Trophoblast cell (in vitro differentiated cells and primary cell): ENCODE data around the gene SLC7A14.

Experiments used
- DNase-seq, 2 donors: peaks; one replicate each; pipeline ENCODE4 v3.0.0-alpha.2; 2016
- H2AFZ ChIP-seq: 2 replicates; pipeline ENCODE4 v1.6.1; 2013; ENCODE audit warnings: low read length, moderate library complexity, mild to moderate bottlenecking; ENCODE audit not compliant: insufficient read depth, poor library complexity
- H2AK5ac ChIP-seq: 2 replicates; pipeline ENCODE4 v1.6.1; 2013; ENCODE audit warnings: mild to moderate bottlenecking, low read length
- H2BK120ac ChIP-seq: 2 replicates; pipeline ENCODE4 v1.6.1; 2013; ENCODE audit warnings: low read length, mild to moderate bottlenecking, moderate library complexity; ENCODE audit not compliant: insufficient read depth, poor library complexity
- H2BK12ac ChIP-seq: 2 replicates; pipeline ENCODE4 v1.6.1; 2013; ENCODE audit warnings: mild to moderate bottlenecking, low read length, moderate library complexity
- H2BK5ac ChIP-seq: 2 replicates; pipeline ENCODE4 v1.6.1; 2013; ENCODE audit warnings: low read length, low read depth, moderate library complexity, mild to moderate bottlenecking; ENCODE audit not compliant: poor library complexity
- H3K14ac ChIP-seq: 2 replicates; pipeline ENCODE4 v1.6.1; 2013; ENCODE audit warnings: mild to moderate bottlenecking, low read length
- H3K18ac ChIP-seq: 2 replicates; pipeline ENCODE4 v1.6.1; 2013; ENCODE audit warnings: mild to moderate bottlenecking, low read length
- H3K23ac ChIP-seq: 2 replicates; pipeline ENCODE4 v1.6.1; 2013; ENCODE audit warnings: low read length
- H3K27ac ChIP-seq: 2 replicates; pipeline ENCODE4 v1.5.1; 2013; ENCODE audit warnings: low read depth, mild to moderate bottlenecking, inconsistent platforms, low read length, moderate library complexity
- H3K27me3 ChIP-seq: 2 replicates; pipeline ENCODE4 v1.6.1; 2013; ENCODE audit warnings: inconsistent platforms, mild to moderate bottlenecking, low read length, moderate library complexity; ENCODE audit not compliant: insufficient read depth
- H3K36me3 ChIP-seq, 2 experiments: 1 replicate in 1 of 2; 2 replicates in 1 of 2; pipeline ENCODE4 v1.6.1; 2013; ENCODE audit warnings: low read length in 2 of 2, mild to moderate bottlenecking in 2 of 2, moderate library complexity in 1 of 2; ENCODE audit not compliant: insufficient read depth in 2 of 2, control insufficient read depth in 1 of 2
- H3K4ac ChIP-seq: 2 replicates; pipeline ENCODE4 v1.6.1; 2013; ENCODE audit warnings: low read depth, mild to moderate bottlenecking, low read length, moderate library complexity
- H3K4me1 ChIP-seq, 2 experiments: 1 replicate in 1 of 2; 2 replicates in 1 of 2; pipeline ENCODE4 v1.6.1; 2013; ENCODE audit warnings: low read length in 2 of 2, mild to moderate bottlenecking in 2 of 2, moderate library complexity in 1 of 2; ENCODE audit not compliant: insufficient read depth in 2 of 2, control insufficient read depth in 1 of 2
- H3K4me2 ChIP-seq: 2 replicates; pipeline ENCODE4 v1.6.1; 2013; ENCODE audit warnings: inconsistent platforms, mild to moderate bottlenecking, low read length, moderate library complexity
- H3K4me3 ChIP-seq: 2 replicates; pipeline ENCODE4 v1.5.1; 2013; ENCODE audit warnings: mild to moderate bottlenecking, low read depth, low read length, inconsistent platforms
- H3K79me1 ChIP-seq: one replicate; pipeline ENCODE4 v1.6.1; 2013; ENCODE audit warnings: low read length
- H3K79me2 ChIP-seq: 2 replicates; pipeline ENCODE4 v1.6.1; 2013; ENCODE audit warnings: low read length, mild to moderate bottlenecking; ENCODE audit not compliant: control insufficient read depth, insufficient read depth, poor library complexity
- H3K9ac ChIP-seq: 2 replicates; pipeline ENCODE4 v1.6.1; 2013; ENCODE audit warnings: mild to moderate bottlenecking, low read length
- H3K9me3 ChIP-seq: 2 replicates; pipeline ENCODE4 v1.6.1; 2013; ENCODE audit warnings: low read depth, mild to moderate bottlenecking, control low read depth, inconsistent platforms, low read length; ENCODE audit not compliant: insufficient read depth
- H4K12ac ChIP-seq: 2 replicates; pipeline ENCODE4 v1.6.1; 2013; ENCODE audit warnings: low read depth, mild to moderate bottlenecking, low read length, moderate library complexity
- H4K8ac ChIP-seq: 2 replicates; pipeline ENCODE4 v1.6.1; 2013; ENCODE audit warnings: low read depth, mild to moderate bottlenecking, low read length, moderate library complexity
- H4K91ac ChIP-seq: one replicate; pipeline ENCODE4 v1.6.1; 2013; ENCODE audit warnings: low read depth, mild to moderate bottlenecking, low read length, moderate library complexity
- WGBS: extraction: QIAGEN DNeasy Blood & Tissue Kit; methylation state at CpG from one replicate; pipeline ENCODE4 v1.1.7; 2013; ENCODE audit warnings: missing lambda C conversion rate; ENCODE audit not compliant: insufficient read length, insufficient coverage; ENCODE audit errors: extremely low coverage; 5-methylcytosine and 5-hydroxymethylcytosine counted together

SLC7A14 gene

GRCh38 chr3:170440344-170440743 lies 145.5 kb downstream of the SLC7A14 start:
- Histone ChIP-seq H3K9me3 (no peaks in the 10 kb centered on the region), H2BK5ac (no peak overlapping the region)

GRCh38 chr3:170438836-170439235 lies 147.0 kb downstream of the SLC7A14 start:
- Histone ChIP-seq H2AFZ (no peak overlapping the region), H2BK12ac (no peak overlapping the region), H3K14ac (no peak overlapping the region), H3K9me3 (no peaks in the 10 kb centered on the region), H3K36me3 (no peaks in the 10 kb centered on the region), H3K4me3 (no peak overlapping the region), H3K4ac (no peak overlapping the region), H2BK5ac (no peak overlapping the region), H3K4me1 (no peaks in the 10 kb centered on the region), H2AK5ac (no peak overlapping the region), H4K12ac (no peak overlapping the region), H3K9ac (no peak overlapping the region), H3K18ac (no peak overlapping the region), H3K79me2 (no peaks in the 10 kb centered on the region), H3K27ac (no peak overlapping the region), H4K91ac (no peak overlapping the region), H4K8ac (no peak overlapping the region), H3K4me2 (no peak overlapping the region), H2BK120ac (no peak overlapping the region), H3K79me1 (no peaks in the 10 kb centered on the region), H3K27me3 (no peaks in the 10 kb centered on the region), H3K23ac (no peak overlapping the region)
- no peak for DNase-seq
- WGBS = no CpG with 5 or more reads among the region's 1 CpG

More at GRCh38 chr3:170440344-170440743, 145.5 kb downstream of the SLC7A14 start:
- Histone ChIP-seq H2AK5ac (no peak overlapping the region), H3K4me1 (no peaks in the 10 kb centered on the region), H3K36me3 (no peaks in the 10 kb centered on the region), H2AFZ (no peak overlapping the region), H2BK120ac (no peak overlapping the region), H3K79me2 (no peaks in the 10 kb centered on the region), H4K91ac (no peak overlapping the region), H3K27ac (no peak overlapping the region), H3K4me3 (no peak overlapping the region), H3K18ac (no peak overlapping the region), H3K79me1 (no peaks in the 10 kb centered on the region), H3K4ac (no peak overlapping the region), H3K27me3 (no peaks in the 10 kb centered on the region), H4K12ac (no peak overlapping the region), H4K8ac (no peak overlapping the region), H2BK12ac (no peak overlapping the region), H3K9ac (no peak overlapping the region), H3K14ac (no peak overlapping the region), H3K4me2 (no peak overlapping the region), H3K23ac (no peak overlapping the region)
- no peak for DNase-seq
- WGBS = no CpG with 5 or more reads among the region's 2 CpGs

- no peak overlapping the region for H2AFZ ChIP-seq
- H3K4me3 ChIP-seq = no peak overlapping the region
- no peak overlapping the region for H3K4ac ChIP-seq
- no peak overlapping the region for H3K27ac ChIP-seq
- H3K79me2 ChIP-seq = no peaks in the 10 kb centered on the region
- H3K14ac ChIP-seq = no peak overlapping the region
- DNase-seq = no peak
- no peak overlapping the region for H3K18ac ChIP-seq
- no peaks in the 10 kb centered on the region for H3K27me3 ChIP-seq
- H2BK5ac ChIP-seq = no peak overlapping the region
- no peak overlapping the region for H4K12ac ChIP-seq
- no peaks in the 10 kb centered on the region for H3K36me3 ChIP-seq
- H3K23ac ChIP-seq = no peak overlapping the region
- H3K9me3 ChIP-seq = no peaks in the 10 kb centered on the region
- no peak overlapping the region for H2BK120ac ChIP-seq
- H2BK12ac ChIP-seq = no peak overlapping the region
- H3K4me2 ChIP-seq = no peak overlapping the region
- no CpG with 5 or more reads among the region's 10 CpGs for WGBS
- H2AK5ac ChIP-seq = no peak overlapping the region
- no peak overlapping the region for H4K91ac ChIP-seq
- H3K4me1 ChIP-seq = no peaks in the 10 kb centered on the region
- H4K8ac ChIP-seq = no peak overlapping the region
- H3K9ac ChIP-seq = no peak overlapping the region
- H3K79me1 ChIP-seq = no peaks in the 10 kb centered on the region
Measured at GRCh38 chr3:170437696-170438407, 148.0 kb downstream of the SLC7A14 start.

GRCh38 chr3:170437176-170437575 lies 148.7 kb downstream of the SLC7A14 start:
- Histone ChIP-seq H3K4ac (no peak overlapping the region), H4K8ac (no peak overlapping the region), H3K4me1 (no peaks in the 10 kb centered on the region), H3K79me1 (no peaks in the 10 kb centered on the region), H3K9me3 (no peaks in the 10 kb centered on the region), H3K27me3 (no peaks in the 10 kb centered on the region), H2BK5ac (no peak overlapping the region), H4K12ac (no peak overlapping the region), H2BK12ac (no peak overlapping the region), H3K18ac (no peak overlapping the region), H3K36me3 (no peaks in the 10 kb centered on the region), H3K14ac (no peak overlapping the region), H2AK5ac (no peak overlapping the region), H2AFZ (no peak overlapping the region), H4K91ac (no peak overlapping the region), H3K4me2 (no peak overlapping the region), H3K27ac (no peak overlapping the region), H3K9ac (no peak overlapping the region), H2BK120ac (no peak overlapping the region), H3K23ac (no peak overlapping the region), H3K4me3 (no peak overlapping the region), H3K79me2 (no peaks in the 10 kb centered on the region)
- DNase-seq = no peak
- no CpG with 5 or more reads among the region's 4 CpGs for WGBS
